IPS DF 6.9 (cell line): ENCODE measurements around the gene ZNF511.

ENCODE experiments used
- DNase-seq: peaks from one replicate; pipeline ENCODE4 v3.0.0-alpha.2; 2013; ENCODE audit warnings: low read depth, low spot score
- H3K27ac ChIP-seq: one replicate; pipeline ENCODE4 v1.5.1; 2013; ENCODE audit warnings: low read length, control low read depth
- H3K27me3 ChIP-seq: 2 replicates; pipeline ENCODE4 v1.6.1; 2013; ENCODE audit warnings: mild to moderate bottlenecking, low read length; ENCODE audit not compliant: control insufficient read depth, insufficient read depth
- H3K36me3 ChIP-seq: 2 replicates; pipeline ENCODE4 v1.6.1; 2013; ENCODE audit warnings: low read length; ENCODE audit not compliant: control insufficient read depth, insufficient read depth
- H3K4me1 ChIP-seq: 2 replicates; pipeline ENCODE4 v1.6.1; 2013; ENCODE audit warnings: low read length; ENCODE audit not compliant: control insufficient read depth, insufficient read depth
- H3K4me3 ChIP-seq: 2 replicates; pipeline ENCODE4 v1.5.1; 2013; ENCODE audit warnings: mild to moderate bottlenecking, low read length
- H3K9me3 ChIP-seq: 2 replicates; pipeline ENCODE4 v1.6.1; 2013; ENCODE audit warnings: low read length, inconsistent platforms; ENCODE audit not compliant: control insufficient read depth, insufficient read depth
- WGBS: extraction: QIAGEN DNeasy Blood & Tissue Kit; methylation state at CpG from one replicate; pipeline ENCODE4 v1.1.7; 2013; ENCODE audit warnings: mixed read lengths, missing lambda C conversion rate; ENCODE audit not compliant: insufficient read length, insufficient coverage; 5-methylcytosine and 5-hydroxymethylcytosine counted together

ZNF511 gene

DNA sequence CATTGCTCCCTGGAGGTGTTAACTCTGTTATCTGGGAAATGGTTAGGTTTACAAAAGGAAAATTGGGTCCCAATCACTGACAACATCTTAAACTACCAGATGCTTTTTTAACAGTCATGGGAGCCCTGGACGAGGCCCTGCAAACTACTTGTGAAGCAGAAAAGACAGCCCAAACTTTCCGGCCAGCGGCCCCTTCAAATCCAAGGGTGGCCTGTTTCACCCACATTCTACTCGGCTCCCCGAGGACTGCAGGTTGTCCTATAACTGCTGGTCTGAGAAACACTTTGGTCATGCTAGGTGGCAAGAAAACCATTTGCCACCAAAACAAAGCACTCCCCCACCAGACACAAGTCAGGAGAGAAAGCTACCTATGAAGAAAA, 2.6 kb upstream of the ZNF511 start:
- H3K27ac ChIP-seq: no peak overlapping the region
- 0 out of 2 replicates have a peak, but pooled peaks cover 3% of the 10 kb centered on the region for H3K4me1 ChIP-seq
- no CpG with 5 or more reads among the region's 5 CpGs for WGBS
- no peak overlapping the region for H3K4me3 ChIP-seq
- H3K9me3 ChIP-seq: no peaks in the 10 kb centered on the region
- DNase-seq: no peak
- no peaks in the 10 kb centered on the region for H3K27me3 ChIP-seq
- H3K36me3 ChIP-seq: peaks cover 12% of the 10 kb centered on the region

DNA sequence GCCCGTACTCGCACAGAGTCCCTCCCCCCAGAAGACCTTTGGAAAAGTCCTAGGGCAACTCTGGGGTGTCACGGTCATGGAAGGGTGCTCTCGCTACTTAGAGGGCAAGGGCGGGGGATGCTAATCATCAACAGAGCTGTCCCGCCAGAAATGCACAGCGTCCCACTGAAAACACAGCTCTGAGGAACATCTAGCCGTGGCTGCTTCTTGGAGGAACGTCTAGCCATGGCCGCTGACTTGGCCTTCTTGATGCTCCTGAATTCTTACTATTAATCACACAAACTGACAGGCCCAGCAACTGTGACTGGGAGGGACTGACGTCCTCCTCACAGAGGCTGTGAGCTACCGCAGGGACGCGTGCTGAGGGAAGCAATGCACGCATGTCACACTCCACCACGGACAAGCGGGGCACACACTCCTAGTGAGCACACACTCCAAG, 1.8 kb upstream of the ZNF511 start:
- no peak for DNase-seq
- H3K4me3 ChIP-seq: no peak overlapping the region
- H3K4me1 ChIP-seq: 0 out of 2 replicates have a peak, but pooled peaks cover 3% of the 10 kb centered on the region
- H3K27me3 ChIP-seq: no peaks in the 10 kb centered on the region
- H3K9me3 ChIP-seq: no peaks in the 10 kb centered on the region
- WGBS: no CpG with 5 or more reads among the region's 17 CpGs
- H3K27ac ChIP-seq: no peak overlapping the region
- H3K36me3 ChIP-seq: peaks cover 12% of the 10 kb centered on the region

DNA sequence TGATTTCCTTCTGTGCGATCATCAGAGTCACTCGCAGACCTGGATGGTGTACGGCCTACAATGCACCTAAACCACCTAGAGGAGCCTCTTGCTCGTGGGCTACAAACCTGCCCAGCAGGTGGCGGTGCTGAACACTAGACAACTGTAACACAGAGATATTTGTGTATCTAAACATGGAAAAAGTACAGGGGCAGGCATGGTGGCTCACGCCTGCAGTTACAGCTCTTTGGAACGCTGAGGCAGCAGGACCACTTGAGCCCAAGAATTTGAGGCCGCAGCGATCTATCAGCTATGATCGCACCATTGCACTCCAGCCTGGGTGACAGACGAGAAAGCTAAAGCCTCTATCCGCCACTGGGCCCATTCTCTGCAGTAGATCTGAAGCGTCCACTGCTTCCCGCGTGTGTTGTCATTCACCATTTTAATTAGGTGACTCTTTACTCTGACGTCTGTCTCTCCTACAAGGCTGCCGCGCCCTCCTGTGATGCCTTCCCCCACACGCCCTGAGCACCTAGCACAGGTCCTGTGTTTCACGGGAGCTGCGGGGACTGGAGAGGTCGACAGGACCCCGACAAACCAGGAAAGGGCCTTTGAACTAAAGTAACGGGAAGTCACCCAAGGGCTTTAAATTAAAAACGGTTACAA, 816 bp upstream of the ZNF511 start:
- no peak for DNase-seq
- H3K4me3 ChIP-seq: peak overlapping the region; percentile 75; the same call in 1 of the 2 replicates
- H3K4me1 ChIP-seq: 0 out of 2 replicates have a peak, but pooled peaks cover 3% of the 10 kb centered on the region
- H3K27ac ChIP-seq: no peak overlapping the region
- H3K36me3 ChIP-seq: peaks cover 9% of the 10 kb centered on the region
- no peaks in the 10 kb centered on the region for H3K27me3 ChIP-seq
- no CpG with 5 or more reads among the region's 25 CpGs for WGBS
- H3K9me3 ChIP-seq: no peaks in the 10 kb centered on the region

DNA sequence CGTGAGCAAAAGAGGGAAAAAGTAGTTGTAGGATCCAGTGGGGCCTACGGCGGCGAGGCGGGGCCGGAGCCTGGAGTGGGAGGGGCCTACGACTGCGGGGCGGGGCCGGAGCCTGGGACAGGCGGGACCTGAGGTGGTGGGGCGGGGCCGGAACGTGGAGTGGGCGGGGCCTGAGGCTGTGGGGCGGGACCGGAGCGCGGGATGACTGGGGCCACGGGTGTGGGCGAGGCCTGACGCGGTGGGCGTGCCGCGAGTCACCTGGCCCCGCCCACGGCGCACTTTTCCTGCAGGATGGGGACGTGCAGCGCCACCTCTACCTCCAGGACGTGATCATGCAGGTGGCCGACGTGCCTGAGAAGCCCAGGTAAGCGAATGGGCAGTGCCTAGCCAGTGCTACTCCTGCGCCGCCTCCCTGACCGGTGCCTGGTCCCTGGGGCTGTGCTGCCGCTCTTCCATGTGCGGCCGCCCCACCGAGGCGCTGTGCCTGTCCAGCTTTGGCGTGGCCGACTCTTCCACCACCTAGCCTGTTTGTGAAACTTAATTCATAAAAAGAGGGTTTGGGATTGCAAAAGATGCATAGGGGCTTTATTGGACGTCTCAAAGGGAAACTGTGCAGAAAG, 496 bp downstream of the ZNF511 start:
- Histone ChIP-seq H3K4me3 (peak overlapping the region; percentile 75; the same call in 1 of the 2 replicates), H3K36me3 (peaks cover 9% of the 10 kb centered on the region), H3K27me3 (no peaks in the 10 kb centered on the region), H3K9me3 (no peaks in the 10 kb centered on the region), H3K4me1 (0 out of 2 replicates have a peak, but pooled peaks cover 3% of the 10 kb centered on the region), H3K27ac (no peak overlapping the region)
- WGBS: no CpG with 5 or more reads among the region's 46 CpGs
- peak; percentile 58 for DNase-seq

DNA sequence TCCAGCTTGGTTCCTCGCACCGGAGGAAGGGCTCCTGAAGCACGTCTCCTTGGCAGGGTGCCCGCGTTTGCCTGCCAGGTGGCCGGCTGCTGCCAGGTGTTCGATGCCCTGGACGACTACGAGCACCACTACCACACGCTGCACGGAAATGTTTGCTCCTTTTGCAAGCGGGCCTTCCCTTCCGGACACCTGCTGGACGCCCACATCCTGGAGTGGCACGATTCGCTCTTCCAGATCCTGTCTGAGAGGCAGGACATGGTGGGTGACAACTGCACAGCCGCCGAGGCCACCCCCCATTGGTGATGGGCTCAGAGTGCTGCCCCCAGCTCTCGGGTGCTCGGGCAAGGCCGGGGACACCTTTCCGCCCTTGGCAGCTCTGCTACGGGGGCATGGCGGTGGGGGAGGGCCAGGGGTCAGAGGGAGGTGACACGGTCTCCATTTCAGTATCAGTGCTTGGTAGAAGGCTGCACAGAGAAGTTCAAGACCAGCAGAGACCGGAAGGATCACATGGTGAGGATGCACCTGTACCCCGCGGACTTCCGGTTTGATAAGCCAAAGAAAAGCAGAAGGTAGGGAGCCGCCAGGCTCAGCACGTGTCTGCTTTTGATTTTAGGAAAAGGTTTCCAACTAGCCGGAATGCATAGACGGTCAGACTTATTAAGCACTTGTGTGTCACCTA, 1.1 kb downstream of the ZNF511 start:
- whole genome bisulfite sequencing: no CpG with 5 or more reads among the region's 33 CpGs
- H3K9me3 ChIP-seq: no peaks in the 10 kb centered on the region
- no peak overlapping the region for H3K27ac ChIP-seq
- H3K27me3 ChIP-seq: no peaks in the 10 kb centered on the region
- 0 out of 2 replicates have a peak, but pooled peaks cover 3% of the 10 kb centered on the region for H3K4me1 ChIP-seq
- peaks cover 9% of the 10 kb centered on the region for H3K36me3 ChIP-seq
- DNase-seq: no peak
- no peak overlapping the region for H3K4me3 ChIP-seq

DNA sequence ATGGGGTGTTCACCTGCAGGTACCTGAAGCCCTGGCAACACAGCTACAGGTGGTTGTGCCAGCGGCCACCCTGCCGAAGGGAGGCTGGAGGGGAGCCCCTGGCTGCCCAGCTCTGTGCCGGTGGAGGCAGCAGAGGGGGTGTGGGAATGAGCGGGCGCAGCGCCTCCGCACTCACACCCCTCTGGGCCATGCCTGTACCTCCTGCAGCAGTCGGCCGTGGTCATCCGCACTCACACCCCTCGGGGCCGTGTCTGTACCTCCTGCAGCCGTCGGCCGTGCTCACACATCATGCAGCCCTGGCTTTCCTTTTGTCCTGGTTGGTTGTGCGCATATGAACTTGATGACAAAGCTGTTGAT, 1.7 kb downstream of the ZNF511 start:
- no CpG with 5 or more reads among the region's 16 CpGs for WGBS

DNA sequence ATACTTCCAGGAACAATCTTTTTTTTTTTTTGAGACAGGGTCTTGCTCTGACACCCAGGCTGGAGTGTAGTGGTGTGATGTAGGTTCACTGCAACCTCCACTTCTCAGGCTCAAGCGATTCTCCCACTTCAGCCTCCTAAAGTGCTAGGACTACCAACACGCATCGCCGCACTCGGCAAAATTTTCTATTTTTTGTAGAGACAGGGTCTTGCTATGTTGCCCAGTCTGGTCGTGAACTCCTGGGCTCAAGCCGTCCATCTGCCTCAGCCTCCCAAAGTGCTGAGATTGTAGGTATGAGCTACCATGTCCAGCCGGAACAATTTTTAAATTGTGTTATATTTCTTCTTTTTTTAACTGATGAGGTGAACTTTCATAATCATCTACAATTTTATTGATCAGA, 2.1 kb downstream of the ZNF511 start:
- 0 out of 2 replicates have a peak, but pooled peaks cover 3% of the 10 kb centered on the region for H3K4me1 ChIP-seq
- H3K27me3 ChIP-seq: no peaks in the 10 kb centered on the region
- H3K36me3 ChIP-seq: peaks cover 9% of the 10 kb centered on the region
- no CpG with 5 or more reads among the region's 8 CpGs for WGBS
- no peak overlapping the region for H3K27ac ChIP-seq
- no peak for DNase-seq
- H3K4me3 ChIP-seq: no peak overlapping the region
- no peaks in the 10 kb centered on the region for H3K9me3 ChIP-seq

More for the DNA sequence above, 1.7 kb downstream of the ZNF511 start:
- H3K4me1 ChIP-seq: 0 out of 2 replicates have a peak, but pooled peaks cover 3% of the 10 kb centered on the region
- DNase-seq: no peak
- H3K27me3 ChIP-seq: no peaks in the 10 kb centered on the region
- H3K4me3 ChIP-seq: no peak overlapping the region
- H3K9me3 ChIP-seq: no peaks in the 10 kb centered on the region
- H3K36me3 ChIP-seq: peaks cover 9% of the 10 kb centered on the region
- H3K27ac ChIP-seq: no peak overlapping the region

DNA sequence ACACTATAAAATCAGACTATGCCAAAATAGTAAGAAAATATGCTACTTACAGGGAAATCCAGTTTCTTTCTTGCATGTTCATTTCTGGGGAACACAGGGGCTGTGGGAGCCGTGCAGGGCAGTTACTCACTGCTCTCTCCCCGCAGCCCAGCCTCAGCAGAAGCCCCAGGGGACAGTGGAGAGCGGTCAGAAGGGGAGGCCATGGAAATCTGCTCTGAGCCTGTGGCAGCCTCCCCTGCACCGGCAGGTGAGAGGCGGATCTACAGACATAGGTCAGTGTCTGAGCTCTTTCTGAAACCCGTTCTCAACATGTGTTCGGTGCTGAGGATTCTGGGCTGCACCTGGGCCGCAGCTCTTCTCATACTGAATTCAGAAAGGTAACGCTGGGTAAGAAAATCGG, 2.9 kb downstream of the ZNF511 start:
- H3K4me3 ChIP-seq: no peak overlapping the region
- H3K9me3 ChIP-seq: no peaks in the 10 kb centered on the region
- 0 out of 2 replicates have a peak, but pooled peaks cover 3% of the 10 kb centered on the region for H3K4me1 ChIP-seq
- H3K27ac ChIP-seq: no peak overlapping the region
- H3K27me3 ChIP-seq: no peaks in the 10 kb centered on the region
- no CpG with 5 or more reads among the region's 10 CpGs for WGBS
- H3K36me3 ChIP-seq: peaks cover 9% of the 10 kb centered on the region
- DNase-seq: no peak

DNA sequence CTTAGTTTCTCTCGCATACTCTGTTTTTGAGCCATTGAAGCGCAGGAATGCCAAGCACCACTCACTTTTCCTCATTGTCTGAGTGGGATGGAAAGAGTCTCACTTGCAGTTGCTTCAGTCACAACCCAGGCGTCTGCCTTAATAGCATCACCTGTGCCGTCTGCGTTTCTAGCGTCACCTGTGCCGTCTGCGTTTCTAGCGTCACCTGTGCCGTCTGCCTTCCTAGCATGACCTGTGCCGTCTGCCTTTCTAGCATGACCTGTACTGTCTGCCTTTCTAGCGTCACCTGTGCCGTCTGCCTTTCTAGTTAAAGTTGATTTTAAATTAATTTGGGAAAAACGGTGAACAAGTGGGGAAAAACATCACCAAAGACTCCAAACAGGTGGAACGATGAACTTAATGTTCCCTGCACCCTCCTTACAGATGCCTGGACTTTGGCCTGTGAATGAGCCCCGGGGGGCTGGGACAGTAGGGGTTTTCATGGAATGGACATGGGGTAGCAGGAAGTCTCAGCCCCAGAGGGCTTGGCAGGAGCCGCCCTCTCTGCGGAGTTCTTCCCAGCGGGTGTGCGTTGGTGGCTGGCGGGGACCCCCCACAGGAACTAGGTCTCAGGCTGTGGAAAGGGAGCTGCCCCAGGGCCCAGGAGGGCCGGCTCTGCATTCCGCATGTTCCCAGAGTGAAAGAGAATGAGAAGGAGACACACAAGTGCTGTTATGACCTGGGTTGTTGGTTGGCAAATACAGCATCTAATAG, 3.5 kb downstream of the ZNF511 start:
- Histone ChIP-seq H3K36me3 (peaks cover 9% of the 10 kb centered on the region), H3K4me3 (no peak overlapping the region), H3K9me3 (no peaks in the 10 kb centered on the region), H3K27me3 (no peaks in the 10 kb centered on the region), H3K27ac (no peak overlapping the region), H3K4me1 (0 out of 2 replicates have a peak, but pooled peaks cover 3% of the 10 kb centered on the region)
- DNase-seq: no peak
- whole genome bisulfite sequencing: no CpG with 5 or more reads among the region's 23 CpGs

DNA sequence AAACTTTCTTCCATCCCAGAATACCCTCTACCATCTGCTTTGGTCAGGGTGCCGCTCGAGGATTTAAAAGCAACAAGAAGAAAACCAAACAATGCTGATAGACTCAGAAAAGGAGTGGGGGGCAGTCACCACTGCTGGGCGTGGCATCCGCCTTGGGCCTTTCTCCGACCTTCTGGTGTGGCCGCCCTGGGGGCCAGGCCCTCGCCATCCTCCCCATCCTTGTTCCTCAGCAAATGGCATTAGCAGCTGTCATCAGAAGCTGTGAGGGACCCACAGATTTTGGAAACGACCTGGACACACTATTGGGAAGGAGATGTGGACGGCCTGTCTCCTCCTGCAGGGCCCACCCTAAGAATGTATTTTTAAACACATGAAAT, 4.0 kb downstream of the ZNF511 start:
- 0 out of 2 replicates have a peak, but pooled peaks cover 3% of the 10 kb centered on the region for H3K4me1 ChIP-seq
- H3K27ac ChIP-seq: no peak overlapping the region
- WGBS: no CpG with 5 or more reads among the region's 9 CpGs
- no peaks in the 10 kb centered on the region for H3K9me3 ChIP-seq
- no peak for DNase-seq
- no peak overlapping the region for H3K4me3 ChIP-seq
- peaks cover 9% of the 10 kb centered on the region for H3K36me3 ChIP-seq
- no peaks in the 10 kb centered on the region for H3K27me3 ChIP-seq
